Measurements from ENCODE around the gene PANK2. TPM values are rescaled to one million over a fixed set of nuclear protein-coding genes. Genes with fewer than 3 reads are reported as not detected.

Gene PANK2
- total and polyA plus RNA-seq, 10 of the 15 experiments (the other 5 are each of a cell fraction or from before 2014, with no cell fraction given) = 13.2 to 43.4 (median 33.3) TPM

- Histone ChIP-seq H3K4me3 (no peak overlapping the region), H3K27ac (ENCODE audit: control insufficient read depth, insufficient read depth) (no peak overlapping the region), H3K36me3 (ENCODE audit: control insufficient read depth in 2 of 2, insufficient read depth in 2 of 2, low read length in 1 of 2) (no peaks in the 10 kb centered on the region), H4K20me1 (ENCODE audit: control insufficient read depth, insufficient read depth) (no peaks in the 10 kb centered on the region), H3K27me3 (replicated peaks in 1 of 2; ENCODE audit: control insufficient read depth in 2 of 2, insufficient read depth in 2 of 2, low read length in 1 of 2) (no peaks in the 10 kb centered on the region), H3K9me3 (replicated peaks; ENCODE audit: control insufficient read depth, insufficient read depth, low read length) (no peaks in the 10 kb centered on the region), H3K9ac (ENCODE audit: control insufficient read depth, insufficient read depth, low read length) (no peak overlapping the region), H2AFZ (ENCODE audit: control insufficient read depth, low read depth, low read length) (no peak overlapping the region), H3K79me2 (ENCODE audit: control insufficient read depth, insufficient read depth, low read length) (peaks cover 14% of the 10 kb centered on the region), H3K4me1 (ENCODE audit: control insufficient read depth, insufficient read depth, low read length) (peaks cover 13% of the 10 kb centered on the region), H3K4me2 (ENCODE audit: control insufficient read depth, insufficient read depth) (no peak overlapping the region)
- CTCF ChIA-PET = interaction anchor here (1.5 kb wide), 1 partner anchor 12 kb away, joined by 4 read pairs; no protein-coding TSS in a partner anchor
- POLR2A ChIA-PET = interaction anchor here (0.6 to 0.7 kb wide), 2 partner anchors 75 to 245 kb away, joined by 3 to 4 read pairs; partner anchors contain the start of gene ADISSP
- in situ Hi-C loops (cut with MboI) = no loop called here
- 94% methylated on average over 7 of the region's 7 CpGs for WGBS (ENCODE audit: insufficient coverage, insufficient replicate concordance, low lambda C conversion rate, missing lambda C conversion rate)
- TF ChIP-seq STAT1 (conservative IDR thresholded peaks at IDR 0.05) (no peak), BCL11A (IDR thresholded peaks at IDR 0.05; ENCODE audit: low read depth, low read length) (no peak), SUPT20H (IDR thresholded peaks at IDR 0.05; ENCODE audit: borderline replicate concordance, control insufficient read depth, low read depth, low read length) (no peak), POLR2A (IDR thresholded peaks at IDR 0.05; ENCODE audit: low read depth, low read length) (no peak), RELB (IDR thresholded peaks at IDR 0.05; ENCODE audit: low read depth) (no peak)
- SMC1A ChIA-PET (ENCODE audit: uncharacterized antibody, unreplicated experiment) = interaction anchor here (0.9 kb wide), 1 partner anchor 42 kb away, joined by 3 read pairs; no protein-coding TSS in a partner anchor
- intact Hi-C loops (cut with micrococcal nuclease; ENCODE audit: unreplicated experiment) = no loop called here
- DNase-seq (ENCODE audit: low read depth, low spot score) (no peak), ATAC-seq (no peak), FAIRE-seq (no peak)
- RAD21 ChIA-PET (ENCODE audit: unreplicated experiment) = no interaction called here
- no TSS peak for BruUV-seq (replicated peaks)
Observed at GRCh38 chr20:3842348-3842930, 46.7 kb upstream of the PANK2 start.

DNA sequence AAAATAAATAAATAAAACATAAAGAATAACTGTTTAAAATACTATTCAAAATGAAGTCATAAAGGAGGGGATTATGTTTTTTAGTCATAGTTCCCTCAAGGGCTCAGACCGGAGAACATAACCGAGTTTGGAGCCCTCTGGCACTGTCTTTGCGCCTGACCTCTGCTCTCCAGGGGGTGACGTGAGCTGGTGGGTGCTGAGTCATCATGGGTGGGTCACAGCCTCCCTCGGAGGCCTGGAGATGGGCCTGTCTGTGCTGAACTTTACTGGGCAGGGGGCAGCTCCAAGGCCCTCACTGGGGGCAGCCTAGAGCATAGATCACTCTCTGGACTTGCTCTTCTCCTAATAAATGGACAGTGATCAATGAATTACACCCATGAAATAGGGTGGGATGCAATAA lies 45.7 kb upstream of the PANK2 start:
- intact Hi-C loops (cut with micrococcal nuclease; ENCODE audit: unreplicated experiment) (no loop called here), in situ Hi-C loops (cut with MboI) (no loop called here)
- Histone ChIP-seq H3K79me2 (ENCODE audit: control insufficient read depth, insufficient read depth, low read length) (peaks cover 21% of the 10 kb centered on the region), H3K4me2 (ENCODE audit: control insufficient read depth, insufficient read depth) (no peak overlapping the region), H3K4me3 (no peak overlapping the region), H3K36me3 (ENCODE audit: control insufficient read depth in 2 of 2, insufficient read depth in 2 of 2, low read length in 1 of 2) (no peaks in the 10 kb centered on the region), H3K4me1 (ENCODE audit: control insufficient read depth, insufficient read depth, low read length) (peaks cover 13% of the 10 kb centered on the region), H3K9me3 (replicated peaks; ENCODE audit: control insufficient read depth, insufficient read depth, low read length) (no peaks in the 10 kb centered on the region), H2AFZ (ENCODE audit: control insufficient read depth, low read depth, low read length) (no peak overlapping the region), H3K27me3 (replicated peaks in 1 of 2; ENCODE audit: control insufficient read depth in 2 of 2, insufficient read depth in 2 of 2, low read length in 1 of 2) (no peaks in the 10 kb centered on the region), H4K20me1 (ENCODE audit: control insufficient read depth, insufficient read depth) (no peaks in the 10 kb centered on the region), H3K27ac (ENCODE audit: control insufficient read depth, insufficient read depth) (no peak overlapping the region), H3K9ac (ENCODE audit: control insufficient read depth, insufficient read depth, low read length) (no peak overlapping the region)
- ChIA-PET SMC1A (ENCODE audit: uncharacterized antibody, unreplicated experiment) (interaction anchor here (0.9 kb wide), 1 partner anchor 43 kb away, joined by 3 read pairs; no protein-coding TSS in a partner anchor), POLR2A (no interaction called here), RAD21 (ENCODE audit: unreplicated experiment) (no interaction called here), CTCF (interaction anchor here (0.6 to 1.5 kb wide), 2 partner anchors 11 to 223 kb away, joined by 3 to 4 read pairs; no protein-coding TSS in a partner anchor)
- WGBS (ENCODE audit: insufficient coverage, insufficient replicate concordance, low lambda C conversion rate, missing lambda C conversion rate) = 45% methylated on average over 5 of the region's 5 CpGs
- DNase-seq (ENCODE audit: low read depth, low spot score) = no peak
- ATAC-seq = no peak
- TF ChIP-seq REST (IDR thresholded peaks at IDR 0.05; ENCODE audit: low read depth, low read length) (no peak), ZNF207 (IDR thresholded peaks at IDR 0.05; ENCODE audit: borderline replicate concordance) (no peak)
- BruUV-seq (replicated peaks) = no TSS peak
- FAIRE-seq = no peak

Measured in GM12878 (cell line).